ENCODE data around the gene RALGAPA1.

DNA sequence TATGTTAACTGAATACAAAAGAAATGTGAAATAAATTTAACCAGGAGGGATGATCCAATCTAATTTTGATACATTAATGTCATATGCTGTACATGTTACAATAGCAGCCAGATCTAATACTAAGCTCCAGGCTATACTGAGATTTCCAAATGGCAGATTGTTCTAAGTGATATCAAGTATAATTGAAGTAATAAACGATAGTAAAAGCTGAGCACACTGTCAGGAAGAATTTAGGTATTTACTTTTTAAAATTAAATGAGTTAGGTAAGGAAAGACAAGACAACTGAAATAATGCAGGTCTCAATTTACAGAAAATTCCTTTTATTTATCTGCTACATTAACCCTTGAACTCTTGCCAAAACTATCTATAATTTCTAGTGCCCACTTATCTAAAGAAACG is 235.2 kb downstream of the RALGAPA1 start:
- TF ChIP-seq, protein P1, sequence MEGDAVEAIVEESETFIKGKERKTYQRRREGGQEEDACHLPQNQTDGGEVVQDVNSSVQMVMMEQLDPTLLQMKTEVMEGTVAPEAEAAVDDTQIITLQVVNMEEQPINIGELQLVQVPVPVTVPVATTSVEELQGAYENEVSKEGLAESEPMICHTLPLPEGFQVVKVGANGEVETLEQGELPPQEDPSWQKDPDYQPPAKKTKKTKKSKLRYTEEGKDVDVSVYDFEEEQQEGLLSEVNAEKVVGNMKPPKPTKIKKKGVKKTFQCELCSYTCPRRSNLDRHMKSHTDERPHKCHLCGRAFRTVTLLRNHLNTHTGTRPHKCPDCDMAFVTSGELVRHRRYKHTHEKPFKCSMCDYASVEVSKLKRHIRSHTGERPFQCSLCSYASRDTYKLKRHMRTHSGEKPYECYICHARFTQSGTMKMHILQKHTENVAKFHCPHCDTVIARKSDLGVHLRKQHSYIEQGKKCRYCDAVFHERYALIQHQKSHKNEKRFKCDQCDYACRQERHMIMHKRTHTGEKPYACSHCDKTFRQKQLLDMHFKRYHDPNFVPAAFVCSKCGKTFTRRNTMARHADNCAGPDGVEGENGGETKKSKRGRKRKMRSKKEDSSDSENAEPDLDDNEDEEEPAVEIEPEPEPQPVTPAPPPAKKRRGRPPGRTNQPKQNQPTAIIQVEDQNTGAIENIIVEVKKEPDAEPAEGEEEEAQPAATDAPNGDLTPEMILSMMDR (IDR thresholded peaks at IDR 0.05), result no peak
- no peak for TF ChIP-seq POLR2A (IDR thresholded peaks at IDR 0.05)
